A549 treated with CORT108297 at 1 μM for 4 hours (cell line): ENCODE data around the gene NMT2. TPM values are rescaled to one million over a fixed set of nuclear protein-coding genes. Genes with fewer than 3 reads are reported as not detected.

ENCODE experiments used
- total RNA-seq: library from RNA; stranded (reverse); fragments of 200-300 nt; extraction: Qiagen RNA extraction; gene quantifications from 5 replicates; pipeline ENCODE4 v1.2.3, GENCODE V29; 2022

The NMT2 gene
- 21.1 to 27.2 TPM (median 24.2 TPM) in 5 replicates for total RNA-seq

GRCh38 chr10:15168291-15168785 is at the start of gene NMT2:
TSS of gene NMT2 (minus strand) at chr10:15168693. CDS start at chr10:15168612, 81 bp downstream.

GRCh38 chr10:15097011-15097812 is 71.3 kb downstream of the NMT2 start, which contains the start of gene RPP38:
TSS of gene RPP38 (plus strand) at chr10:15097355. CDS start at chr10:15103315, 5,960 bp downstream.

GRCh38 chr10:15088428-15089261 is 79.8 kb downstream of the NMT2 start, which contains the start of gene ACBD7:
TSS of gene ACBD7 (minus strand) at chr10:15088776. CDS start at chr10:15088728, 48 bp downstream.

Other genes with a start within 250 kb of the NMT2 start
- 4.6 to 5.6 TPM (median 5.4 TPM) in 5 replicates for gene DCLRE1C, start 214.6 kb downstream of the NMT2 start, total RNA-seq
- 0.57 to 1.3 TPM (median 0.92 TPM) in 5 replicates for gene MEIG1, start 209.3 kb downstream of the NMT2 start, total RNA-seq
- 0.06 to 0.20 TPM (median 0.12 TPM) in 5 replicates for gene OLAH, start 124.8 kb downstream of the NMT2 start, total RNA-seq
- 0.72 to 1.1 TPM (median 0.80 TPM) in 5 replicates for gene ACBD7, start 79.9 kb downstream of the NMT2 start, total RNA-seq
- 34.1 to 38.1 TPM (median 35.3 TPM) in 5 replicates for gene RPP38, start 71.3 kb downstream of the NMT2 start, total RNA-seq
- 23.8 to 27.5 TPM (median 26.5 TPM) in 5 replicates for gene FAM171A1, start 202.6 kb upstream of the NMT2 start, total RNA-seq